Stimulated activated CD8-positive, alpha-beta memory T cell treated with anti-CD3 and anti-CD28 coated beads, Interleukin-4, amount 100 ng/mL, for 1 hour (primary cell): ENCODE data around the gene KREMEN1.

Experiments used
- DNase-seq, 2 donors: peaks; one replicate each; pipeline ENCODE4 v3.0.0-alpha.2; 2020; ENCODE audit warnings: low read depth in 2 of 2, low spot score in 1 of 2

Gene KREMEN1

DNA sequence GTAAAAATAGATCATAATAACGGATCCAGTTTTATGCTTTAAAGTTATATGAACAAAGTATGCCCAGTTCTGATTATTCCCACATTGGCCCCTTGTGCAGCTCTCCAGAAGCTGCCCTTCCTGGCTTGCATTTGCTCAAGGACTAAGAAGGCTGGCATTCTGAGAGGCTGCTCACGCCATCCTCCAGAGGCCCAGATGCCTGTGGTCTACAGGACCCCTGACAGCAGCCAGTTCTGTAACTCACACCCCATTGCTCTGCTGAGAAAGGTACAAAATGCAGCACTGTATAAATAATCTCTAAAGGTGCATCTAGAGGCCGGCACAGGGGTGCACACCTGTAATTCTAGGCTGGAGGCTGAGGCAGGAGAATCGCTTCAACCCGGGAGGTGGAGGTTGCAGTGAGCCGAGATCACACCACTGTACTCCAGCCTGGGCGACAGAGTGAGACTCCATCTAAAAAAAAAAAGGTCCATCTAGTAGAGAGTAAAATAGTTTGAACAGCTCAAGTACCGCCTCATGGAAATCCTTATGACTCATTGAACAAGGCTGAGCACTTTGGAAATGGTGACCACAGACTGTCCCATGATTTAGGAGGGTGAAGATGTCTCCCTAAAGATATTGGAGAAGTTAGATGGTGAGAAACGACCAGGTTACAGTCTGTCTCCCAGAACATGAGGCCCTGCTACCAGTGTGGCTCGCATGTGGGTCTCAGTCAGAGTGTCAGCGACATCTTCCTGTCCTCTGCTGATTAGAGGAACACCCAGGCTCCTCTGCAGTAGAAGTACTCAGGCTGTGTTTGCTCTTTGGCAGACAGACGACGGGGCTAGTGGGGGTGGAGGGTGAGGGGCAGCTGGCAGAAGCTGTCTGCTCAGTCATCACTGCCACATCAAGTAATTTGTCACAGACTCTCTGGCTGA lies 56.3 kb downstream of the KREMEN1 start:
- no peak for DNase-seq

- no peak for DNase-seq
Observed at GRCh38 chr22:29129808-29130140, 56.9 kb downstream of the KREMEN1 start.

- no peak for DNase-seq
Observed at GRCh38 chr22:29130476-29130875, 57.6 kb downstream of the KREMEN1 start.

DNA sequence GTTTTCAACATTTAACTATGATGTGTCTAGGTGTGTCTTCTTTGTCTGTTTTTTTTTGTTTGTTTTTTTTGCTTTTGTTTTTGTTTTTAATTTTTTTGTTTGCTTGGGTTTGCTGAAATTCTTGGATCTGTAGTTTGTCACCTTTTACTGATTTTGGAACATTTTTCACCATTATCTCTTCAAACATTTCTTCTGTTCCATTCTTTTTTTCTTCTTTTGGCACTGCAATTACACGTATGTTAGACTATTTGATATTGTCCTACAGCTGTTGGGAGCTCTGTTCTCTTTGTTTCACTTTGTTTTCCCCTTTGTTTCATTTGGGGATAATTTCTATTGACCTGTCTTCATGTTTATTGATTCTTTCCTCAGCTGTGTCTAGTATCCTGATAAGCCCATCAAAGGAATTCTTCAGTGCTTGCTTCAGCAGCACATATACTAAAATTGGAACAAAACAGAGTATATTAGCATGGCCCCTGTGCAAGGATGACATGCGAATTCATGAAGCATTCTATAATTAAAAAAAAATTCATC lies 60.8 kb downstream of the KREMEN1 start:
- no peak for DNase-seq

GRCh38 chr22:29134448-29134847 lies 61.6 kb downstream of the KREMEN1 start:
- DNase-seq: no peak

DNA sequence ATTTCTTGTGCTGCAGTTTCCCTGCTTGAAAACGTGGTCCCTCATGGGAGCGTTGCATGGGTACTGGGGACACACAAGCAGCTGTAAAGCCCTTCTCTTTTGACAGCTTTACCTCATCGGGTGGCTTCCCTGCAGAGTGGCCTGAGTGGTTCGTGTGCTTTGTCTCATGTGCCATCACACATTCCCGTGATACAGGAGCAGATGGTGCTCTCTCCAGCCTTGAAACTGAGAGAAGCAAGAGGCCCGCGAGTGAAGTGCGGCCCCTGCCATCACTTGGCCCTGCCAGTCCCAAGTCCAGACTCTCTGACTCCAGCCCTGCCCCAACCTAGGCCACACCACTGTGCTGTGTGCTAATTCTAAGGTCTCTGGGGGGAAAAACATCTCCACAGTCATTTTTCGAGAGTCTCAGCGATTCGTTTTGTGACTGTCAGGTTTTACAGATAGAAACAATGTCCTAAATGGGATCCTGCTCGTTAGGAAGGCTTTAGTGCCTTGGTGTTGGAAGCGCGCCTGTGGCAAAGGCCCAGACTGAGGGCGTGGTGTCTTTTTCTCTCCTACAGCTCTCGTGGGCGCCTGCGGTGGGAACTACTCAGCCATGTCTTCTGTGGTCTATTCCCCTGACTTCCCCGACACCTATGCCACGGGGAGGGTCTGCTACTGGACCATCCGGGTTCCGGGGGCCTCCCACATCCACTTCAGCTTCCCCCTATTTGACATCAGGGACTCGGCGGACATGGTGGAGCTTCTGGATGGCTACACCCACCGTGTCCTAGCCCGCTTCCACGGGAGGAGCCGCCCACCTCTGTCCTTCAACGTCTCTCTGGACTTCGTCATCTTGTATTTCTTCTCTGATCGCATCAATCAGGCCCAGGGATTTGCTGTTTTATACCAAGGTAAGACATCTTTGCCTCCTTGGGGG lies 64.2 kb downstream of the KREMEN1 start:
- no peak for DNase-seq

- no peak for DNase-seq
Observed at GRCh38 chr22:29138556-29139305, 65.9 kb downstream of the KREMEN1 start.

DNA sequence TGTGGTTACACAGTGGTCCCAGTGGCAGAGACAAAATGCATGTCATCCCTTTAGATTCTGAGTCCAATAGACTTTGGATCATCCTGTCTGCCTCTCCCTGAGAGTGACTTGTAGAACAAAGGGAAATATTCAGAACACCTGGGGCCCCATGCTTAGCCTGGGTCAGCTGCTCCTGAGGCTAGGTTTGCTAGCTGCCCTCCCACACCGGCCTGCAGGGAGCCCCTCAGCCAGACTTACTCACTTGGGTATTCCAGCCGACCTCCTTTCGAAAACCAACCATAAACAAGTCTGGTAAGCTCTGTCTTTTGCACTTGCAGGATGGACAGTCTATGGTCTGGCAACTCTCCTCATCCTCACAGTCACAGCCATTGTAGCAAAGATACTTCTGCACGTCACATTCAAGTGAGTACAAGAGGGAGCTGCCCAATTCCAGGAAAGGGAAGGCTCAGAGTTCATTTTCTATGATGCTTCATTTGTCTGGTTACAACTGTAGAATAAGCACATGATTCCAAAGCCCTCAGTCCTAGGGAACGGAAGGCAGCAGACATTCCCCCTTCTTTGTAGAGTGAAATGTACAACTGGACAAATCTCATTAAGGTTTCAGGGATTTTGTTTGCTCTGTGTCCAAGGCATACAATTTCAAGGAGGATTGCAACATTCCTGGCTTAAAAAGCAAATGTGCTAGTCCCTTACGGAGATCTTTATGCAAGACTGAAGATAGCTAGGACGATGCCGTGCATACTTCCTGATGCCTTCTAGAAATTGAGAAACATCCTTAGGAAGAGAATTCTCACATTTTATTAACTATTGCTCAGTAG lies 67.3 kb downstream of the KREMEN1 start:
- no peak for DNase-seq

DNA sequence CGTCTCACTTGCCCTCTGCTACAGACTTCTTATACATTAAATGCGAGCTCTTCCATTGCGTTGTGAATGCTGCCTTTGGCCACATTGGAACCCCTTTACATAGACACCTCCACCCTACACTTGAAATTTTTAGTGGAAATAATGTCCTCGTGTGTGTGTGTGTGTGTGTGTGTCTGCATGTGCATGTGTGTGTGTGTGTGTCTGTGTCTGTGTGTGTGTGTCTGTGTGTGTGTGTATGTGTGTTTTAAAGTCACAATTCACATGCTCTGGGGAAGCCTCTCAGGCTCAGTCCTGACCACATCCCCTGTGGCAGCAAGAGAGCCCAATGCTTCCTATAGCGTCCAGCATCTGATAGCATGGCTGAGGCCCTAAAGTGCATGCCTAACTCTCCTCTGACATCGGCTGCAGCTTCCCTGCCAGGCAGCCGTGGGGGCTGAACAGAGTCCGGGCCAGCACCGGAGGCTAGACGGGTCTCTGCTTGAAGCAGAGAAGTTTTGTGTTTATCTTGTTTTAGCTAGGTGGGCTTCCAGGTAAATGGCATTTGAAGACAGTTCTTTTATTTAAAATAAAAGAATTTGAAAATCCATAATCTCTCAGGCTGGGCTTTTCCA lies 68.3 kb downstream of the KREMEN1 start:
- DNase-seq: no peak

- no peak for DNase-seq
Observed at GRCh38 chr22:29142116-29142515, 69.3 kb downstream of the KREMEN1 start.

DNA sequence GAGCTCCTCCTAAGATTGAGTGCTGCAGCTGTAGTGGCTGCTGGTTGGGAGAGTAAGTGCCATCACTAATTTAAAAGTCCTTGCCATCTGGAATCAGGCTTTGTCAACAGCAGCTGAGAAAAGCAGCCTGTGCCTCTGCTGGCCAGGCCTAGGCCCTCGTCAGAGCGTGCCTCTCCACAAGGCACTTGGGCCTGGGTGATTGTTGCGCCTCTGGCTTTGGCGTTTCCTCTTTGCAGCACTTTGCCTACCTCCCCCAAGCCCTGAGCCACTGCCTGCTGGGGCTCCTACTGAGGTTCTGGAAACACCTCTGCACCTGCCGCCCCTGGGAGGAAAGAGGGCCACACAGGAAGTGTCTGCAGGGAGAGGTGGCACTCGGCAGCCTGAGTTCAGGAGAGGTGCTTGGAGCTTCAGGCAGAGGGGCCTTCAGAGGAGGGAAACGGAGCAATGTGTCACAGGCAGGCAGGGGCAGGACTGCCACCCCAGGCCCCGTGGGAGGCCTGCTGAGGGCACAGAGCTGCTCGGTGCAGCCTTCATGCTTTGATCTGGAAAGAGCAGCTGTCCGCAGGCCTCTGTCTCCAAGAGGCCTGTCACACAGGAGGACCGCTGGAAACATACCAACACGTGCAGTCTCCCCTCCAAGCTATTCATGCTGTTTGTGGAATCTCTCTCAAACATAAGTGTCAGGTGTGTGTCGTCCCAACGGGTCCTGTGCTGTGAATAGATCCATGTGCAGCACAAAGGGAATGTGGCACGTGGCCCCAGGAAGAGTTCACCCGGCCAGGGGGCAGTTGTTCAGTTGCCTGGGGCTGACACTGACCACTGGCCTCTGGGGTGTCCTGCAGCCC lies 71.3 kb downstream of the KREMEN1 start:
- DNase-seq: no peak

GRCh38 chr22:29144786-29145160 lies 71.9 kb downstream of the KREMEN1 start:
- DNase-seq: no peak

GRCh38 chr22:29145321-29146072 lies 72.7 kb downstream of the KREMEN1 start:
- DNase-seq: no peak

- no peak for DNase-seq
Observed at GRCh38 chr22:29146091-29146560, 73.3 kb downstream of the KREMEN1 start.

DNA sequence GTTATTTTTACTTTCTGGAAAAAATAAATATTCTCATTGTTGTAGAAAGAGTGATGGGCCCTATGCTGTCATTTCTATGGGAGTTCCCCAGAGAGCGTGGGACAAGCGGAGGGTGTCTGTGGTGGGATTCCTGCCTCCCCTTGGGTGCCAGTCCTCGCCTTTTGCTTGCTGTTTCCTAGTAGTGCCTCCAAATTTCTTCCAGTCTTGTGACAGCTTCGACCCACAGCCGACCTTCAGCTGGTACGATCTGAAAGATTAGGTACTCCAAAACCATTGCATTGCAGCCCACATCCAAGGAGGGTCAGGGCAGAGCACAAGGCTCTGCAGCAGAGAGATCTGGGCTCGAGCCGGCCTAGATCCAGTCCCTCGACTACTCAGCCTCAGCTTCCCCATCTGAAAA lies 73.9 kb downstream of the KREMEN1 start:
- no peak for DNase-seq

DNA sequence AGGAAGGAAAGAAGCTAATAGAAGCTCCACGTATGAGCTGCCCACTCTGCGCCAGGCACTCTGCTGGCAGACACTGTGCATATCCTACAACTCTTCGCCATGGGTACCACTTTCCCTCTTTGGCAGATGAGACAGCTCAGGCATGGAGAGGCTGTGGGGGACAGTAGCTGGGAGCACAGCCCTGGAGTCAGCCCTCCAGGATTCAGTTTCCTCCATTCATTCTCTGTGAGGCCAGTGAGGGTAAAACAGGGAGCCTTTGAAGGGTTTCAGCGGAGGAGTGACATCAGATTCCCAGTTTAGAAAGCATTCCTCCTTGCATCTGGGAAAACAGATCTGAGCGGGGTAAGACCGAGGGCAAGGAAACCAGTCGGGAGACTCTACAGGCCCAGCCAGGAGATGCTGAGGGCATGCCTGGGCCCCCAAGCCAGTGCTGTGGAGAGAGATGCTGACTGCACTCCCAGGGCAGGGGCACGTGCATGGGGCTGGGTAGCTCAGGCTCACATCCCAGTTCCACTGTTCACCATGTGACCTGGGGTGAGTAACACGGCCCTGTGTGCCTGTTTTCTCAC lies 74.6 kb downstream of the KREMEN1 start:
- DNase-seq: no peak

DNA sequence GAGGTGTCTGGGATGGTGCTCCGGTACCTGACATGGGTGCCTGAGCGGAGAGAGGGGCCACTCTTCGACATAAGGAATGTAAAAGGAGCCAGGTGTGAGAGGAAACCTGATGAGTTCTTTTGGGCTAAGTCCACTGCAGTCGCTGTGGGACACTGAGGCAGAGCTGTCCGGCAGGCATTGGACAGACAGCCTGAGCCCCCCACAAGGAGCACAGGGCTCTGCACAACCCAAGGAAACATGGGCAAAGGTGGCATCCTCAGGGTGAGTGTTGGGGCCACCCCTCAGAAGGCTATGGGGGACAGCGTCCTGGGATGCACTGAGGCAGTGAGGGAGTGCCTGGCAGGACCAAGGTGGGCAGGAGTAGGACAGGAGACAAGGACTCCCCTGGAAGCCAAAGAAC lies 75.2 kb downstream of the KREMEN1 start:
- no peak for DNase-seq

GRCh38 chr22:29148826-29149225 lies 76.0 kb downstream of the KREMEN1 start:
- no peak for DNase-seq
